HG03575 (cell line): ENCODE data around the gene ATP1A4.
"Not testable (repeated sequence)": the region's sequence is repeated elsewhere in the genome, so short reads cannot be mapped to it uniquely, and the experiment has no call there.

ENCODE experiments used
- ATAC-seq: cut with Tn5 transposase; IDR thresholded peaks from one replicate; pipeline ENCODE4 v1.9.1; 2021; ENCODE audit not compliant: unreplicated experiment, insufficient number of reproducible peaks, low FRiP score; ENCODE audit errors: extremely low read depth

Gene ATP1A4

GRCh38 chr1:160121388-160121787 lies 30.0 kb upstream of the ATP1A4 start:
- no peak for ATAC-seq

- no peak for ATAC-seq
These were observed 28.4 kb upstream of the ATP1A4 start for GRCh38 chr1:160122978-160123495.

- ATAC-seq, result no peak
These were observed 27.7 kb upstream of the ATP1A4 start for GRCh38 chr1:160123726-160124125.

DNA sequence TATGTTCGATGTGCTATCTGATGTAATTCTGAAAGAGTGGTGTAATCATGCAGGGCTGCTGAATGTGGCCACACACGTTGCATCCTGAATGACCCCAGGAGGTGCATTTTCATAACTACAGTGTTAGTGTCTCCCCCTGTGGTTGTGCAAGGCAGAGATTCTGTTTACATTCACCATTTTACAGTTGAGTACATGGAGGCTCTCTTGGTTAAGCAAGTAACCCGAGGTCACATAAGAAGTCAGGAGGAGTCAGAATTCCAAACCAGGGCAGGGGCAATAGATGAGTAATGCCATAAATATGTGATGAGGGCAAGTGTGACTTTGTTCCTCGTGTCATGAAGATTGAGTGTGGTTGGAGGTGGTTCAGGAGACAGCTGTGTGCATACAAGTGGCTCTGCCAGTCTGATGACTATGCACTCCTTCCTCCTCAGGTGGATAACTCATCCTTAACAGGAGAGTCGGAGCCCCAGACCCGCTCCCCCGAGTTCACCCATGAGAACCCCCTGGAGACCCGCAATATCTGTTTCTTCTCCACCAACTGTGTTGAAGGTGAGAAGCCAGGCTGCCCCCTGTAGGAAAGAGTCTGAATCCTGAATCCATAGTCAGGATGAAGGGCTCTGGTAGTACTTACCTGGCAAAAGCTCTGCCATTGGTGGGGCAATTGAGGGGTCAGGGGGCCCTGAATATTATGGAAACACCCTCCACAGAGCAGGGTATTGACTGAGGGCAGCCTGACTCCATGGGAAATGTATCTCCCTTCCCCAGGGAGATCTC lies 26.5 kb upstream of the ATP1A4 start:
- no peak for ATAC-seq

DNA sequence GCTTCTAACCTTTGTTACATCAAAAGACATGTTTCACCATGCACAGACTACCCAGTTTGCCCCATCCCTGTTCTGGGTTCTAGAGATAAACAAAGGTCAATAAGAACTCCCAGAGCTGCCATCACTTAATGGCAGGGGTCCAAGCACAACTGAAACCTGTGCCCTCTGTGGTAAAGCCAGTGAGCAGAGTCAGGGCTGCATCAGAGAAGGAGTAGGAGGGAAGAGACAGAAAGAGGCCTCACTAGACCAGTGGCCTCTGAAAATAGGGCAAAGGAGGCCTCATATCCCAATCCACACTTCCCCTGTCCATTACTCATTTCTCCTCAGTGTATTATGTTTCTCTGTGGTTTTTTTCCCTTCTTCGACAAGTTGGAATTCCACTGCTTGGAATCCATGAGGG lies 25.7 kb upstream of the ATP1A4 start:
- ATAC-seq, result no peak

GRCh38 chr1:160126342-160126741 lies 25.1 kb upstream of the ATP1A4 start:
- not testable (repeated sequence) for ATAC-seq

DNA sequence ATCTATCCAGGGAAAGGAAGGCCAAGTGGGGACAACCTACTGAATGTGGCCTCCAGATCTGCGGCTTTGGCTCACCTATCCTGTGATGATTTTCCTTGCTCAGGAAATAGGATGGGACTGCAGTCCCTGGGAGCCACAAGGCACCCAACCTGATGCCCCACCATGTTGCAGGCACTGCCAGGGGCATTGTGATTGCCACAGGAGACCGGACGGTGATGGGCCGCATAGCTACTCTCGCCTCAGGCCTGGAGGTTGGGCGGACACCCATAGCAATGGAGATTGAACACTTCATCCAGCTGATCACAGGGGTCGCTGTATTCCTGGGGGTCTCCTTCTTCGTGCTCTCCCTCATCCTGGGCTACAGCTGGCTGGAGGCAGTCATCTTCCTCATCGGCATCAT lies 24.0 kb upstream of the ATP1A4 start:
- no peak for ATAC-seq

DNA sequence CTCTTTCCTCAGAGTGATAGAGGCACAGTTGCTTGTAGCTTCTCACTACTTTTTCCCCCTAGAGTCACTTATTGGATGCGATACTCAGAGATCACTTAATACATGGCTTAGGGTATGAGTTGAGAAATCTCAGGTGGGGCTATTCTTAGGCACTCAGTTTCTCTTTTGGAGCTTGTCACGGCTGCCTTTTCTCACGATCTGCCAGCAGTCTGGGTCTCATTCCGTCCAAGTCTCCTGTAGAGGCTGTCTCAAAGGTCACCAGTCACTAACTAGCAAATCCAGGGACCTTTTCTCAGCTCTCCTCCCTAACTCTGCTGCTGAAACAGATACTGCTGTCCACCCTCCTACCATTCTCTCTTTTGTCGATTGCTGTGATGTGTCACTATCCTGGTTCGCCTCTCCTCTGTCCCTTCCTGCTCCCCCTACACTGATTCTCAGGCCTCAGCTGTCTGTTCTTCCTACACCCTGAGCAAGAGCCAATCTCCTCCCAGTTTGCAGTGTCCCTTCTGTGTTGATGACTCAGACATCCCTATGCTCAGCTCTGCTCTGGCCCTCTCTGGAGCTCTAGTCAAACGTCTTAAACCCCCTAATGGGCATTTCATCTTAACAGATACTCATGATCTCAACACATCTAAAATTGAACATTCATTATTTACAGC lies 23.4 kb upstream of the ATP1A4 start:
- ATAC-seq, result no peak

GRCh38 chr1:160128636-160129035 lies 22.8 kb upstream of the ATP1A4 start:
- ATAC-seq, result no peak

DNA sequence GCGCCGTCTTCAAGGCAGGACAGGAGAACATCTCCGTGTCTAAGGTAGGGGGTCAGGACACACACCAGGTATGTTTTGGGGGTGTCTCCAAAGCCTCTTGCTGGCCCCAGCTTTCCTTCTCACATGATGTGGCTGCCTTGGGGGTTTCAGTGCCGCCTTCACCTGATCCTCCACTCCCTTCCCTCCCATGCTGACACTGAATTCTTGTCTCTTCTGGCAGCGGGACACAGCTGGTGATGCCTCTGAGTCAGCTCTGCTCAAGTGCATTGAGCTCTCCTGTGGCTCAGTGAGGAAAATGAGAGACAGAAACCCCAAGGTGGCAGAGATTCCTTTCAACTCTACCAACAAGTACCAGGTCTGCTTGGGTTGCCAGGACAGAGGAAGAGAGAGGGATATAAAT lies 22.4 kb upstream of the ATP1A4 start:
- no peak for ATAC-seq

DNA sequence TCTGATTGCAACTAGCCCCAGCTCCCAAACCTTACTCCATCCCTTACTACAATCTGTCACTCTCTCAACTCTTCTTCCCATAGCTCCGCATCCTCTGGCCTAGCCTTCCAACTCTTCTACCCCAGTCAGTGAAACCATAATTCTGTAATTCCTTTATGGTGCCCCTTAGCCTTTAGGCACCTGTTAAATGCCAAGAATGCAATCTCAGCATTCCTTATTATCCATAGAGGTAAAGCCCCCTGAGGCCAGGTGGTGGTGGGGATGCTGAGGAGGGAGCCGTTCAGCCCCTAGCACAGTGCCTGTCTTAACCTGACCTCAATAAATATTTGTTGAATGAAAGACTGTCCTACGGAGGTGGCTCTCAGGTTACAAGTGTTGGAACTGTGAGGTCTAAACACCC lies 21.8 kb upstream of the ATP1A4 start:
- no peak for ATAC-seq

DNA sequence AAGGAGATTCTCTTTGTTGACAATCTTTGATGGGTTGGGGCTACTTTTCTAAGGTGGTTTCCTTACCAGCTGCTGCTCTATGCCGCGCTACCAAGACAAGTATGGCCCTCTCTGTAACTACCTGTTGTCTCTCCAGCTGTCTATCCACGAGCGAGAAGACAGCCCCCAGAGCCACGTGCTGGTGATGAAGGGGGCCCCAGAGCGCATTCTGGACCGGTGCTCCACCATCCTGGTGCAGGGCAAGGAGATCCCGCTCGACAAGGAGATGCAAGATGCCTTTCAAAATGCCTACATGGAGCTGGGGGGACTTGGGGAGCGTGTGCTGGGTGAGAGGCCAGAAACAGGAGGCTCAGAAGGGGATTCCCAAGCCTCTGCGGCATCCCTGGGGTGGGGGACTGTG lies 21.4 kb upstream of the ATP1A4 start:
- ATAC-seq, result no peak

DNA sequence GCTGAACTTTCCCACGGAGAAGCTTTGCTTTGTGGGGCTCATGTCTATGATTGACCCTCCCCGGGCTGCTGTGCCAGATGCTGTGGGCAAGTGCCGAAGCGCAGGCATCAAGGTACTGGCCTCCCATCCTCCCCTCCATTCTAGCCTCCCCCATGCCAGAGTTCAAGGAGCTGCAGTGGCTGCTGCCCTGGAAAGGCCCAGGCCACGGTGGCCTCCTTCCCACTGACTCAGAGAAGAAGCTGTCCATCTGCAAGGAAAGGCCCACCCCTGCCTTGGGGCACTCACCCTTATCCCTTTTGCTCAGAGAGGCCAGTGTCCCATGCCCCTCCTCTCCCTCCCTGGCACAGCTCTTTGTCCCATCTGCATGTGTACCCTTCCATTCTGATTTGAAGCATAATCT lies 20.9 kb upstream of the ATP1A4 start:
- no peak for ATAC-seq

DNA sequence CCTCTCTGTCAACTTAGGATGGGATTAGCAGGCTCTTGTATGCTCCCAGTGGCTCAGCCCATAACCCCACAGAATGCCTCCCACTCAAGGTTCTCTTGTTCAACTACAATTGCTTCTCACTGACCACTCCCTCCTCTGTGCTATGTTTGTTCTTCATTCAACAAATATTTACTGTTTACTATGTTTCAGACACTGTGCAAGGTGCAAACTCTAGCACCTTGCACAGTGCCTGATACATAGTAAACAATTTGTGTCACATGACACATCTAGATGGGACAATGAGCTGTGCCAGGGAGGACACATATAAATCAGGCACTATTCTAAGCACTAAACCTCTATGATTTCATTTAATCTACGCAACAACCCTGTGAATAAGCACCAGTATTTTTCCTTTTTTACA lies 20.5 kb upstream of the ATP1A4 start:
- no peak for ATAC-seq

DNA sequence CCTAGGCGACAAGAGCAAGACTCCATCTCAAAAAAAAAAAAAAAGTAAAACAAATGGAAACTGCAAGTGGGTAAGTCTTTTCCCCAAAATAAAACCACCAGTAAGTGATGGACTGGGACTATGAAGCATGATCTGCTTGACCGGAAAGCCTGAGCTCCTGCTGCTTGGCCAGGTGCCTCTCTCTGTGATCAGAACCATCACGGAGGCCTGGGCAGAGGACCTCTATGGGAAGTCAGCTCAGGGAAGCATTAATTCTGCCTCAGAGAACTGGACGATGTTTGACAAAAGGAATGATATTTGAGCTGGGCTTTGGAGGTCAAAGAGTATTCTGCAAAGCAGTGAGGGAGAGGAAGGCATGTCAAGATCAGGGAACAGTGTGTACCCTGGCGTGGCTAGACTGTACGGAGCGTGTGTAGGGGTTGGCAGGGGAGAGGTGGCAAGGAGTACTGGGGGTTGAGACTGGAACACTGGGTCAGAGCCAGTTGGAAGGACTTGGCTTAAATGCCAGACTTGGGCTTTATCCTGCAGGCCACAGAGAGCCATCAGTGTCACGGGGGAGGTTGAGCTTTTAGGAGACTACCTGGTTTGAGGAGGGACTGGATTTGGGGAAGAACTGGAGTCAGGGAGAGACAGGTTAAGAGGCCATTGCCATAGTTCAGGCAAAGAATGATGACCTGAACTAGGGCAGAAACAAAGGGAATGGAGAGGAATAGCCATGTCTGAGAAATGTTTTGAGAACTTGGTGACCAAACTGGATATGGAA lies 19.4 kb upstream of the ATP1A4 start:
- ATAC-seq, result no peak

DNA sequence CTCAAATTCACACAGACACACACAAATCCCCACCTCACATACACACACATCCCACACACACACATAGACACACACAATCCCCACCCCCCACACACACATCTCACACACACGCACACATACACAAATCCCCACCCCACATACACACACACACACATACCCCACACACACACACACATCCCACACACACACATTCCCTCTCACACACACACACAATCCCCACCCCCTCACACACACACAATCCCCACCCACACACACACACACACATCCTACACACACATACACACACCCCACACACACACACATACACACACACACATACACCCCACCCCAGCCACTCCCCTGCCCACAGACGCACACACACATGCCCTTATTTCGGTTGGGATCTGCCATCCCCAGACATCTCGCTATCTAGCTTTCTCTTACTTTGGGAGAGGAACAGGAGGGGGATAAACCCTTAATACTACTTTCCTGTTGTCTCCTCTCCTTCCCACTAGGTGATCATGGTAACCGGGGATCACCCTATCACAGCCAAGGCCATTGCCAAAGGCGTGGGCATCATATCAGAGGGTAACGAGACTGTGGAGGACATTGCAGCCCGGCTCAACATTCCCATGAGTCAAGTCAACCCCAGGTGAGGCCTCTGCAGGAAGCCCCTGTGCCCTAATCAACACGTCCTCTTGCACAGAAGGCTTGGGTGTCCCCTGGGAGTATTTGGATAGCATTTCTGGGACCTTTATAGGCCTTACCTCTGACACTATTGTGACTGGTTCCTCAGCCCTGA lies 17.2 kb upstream of the ATP1A4 start:
- ATAC-seq, result no peak

DNA sequence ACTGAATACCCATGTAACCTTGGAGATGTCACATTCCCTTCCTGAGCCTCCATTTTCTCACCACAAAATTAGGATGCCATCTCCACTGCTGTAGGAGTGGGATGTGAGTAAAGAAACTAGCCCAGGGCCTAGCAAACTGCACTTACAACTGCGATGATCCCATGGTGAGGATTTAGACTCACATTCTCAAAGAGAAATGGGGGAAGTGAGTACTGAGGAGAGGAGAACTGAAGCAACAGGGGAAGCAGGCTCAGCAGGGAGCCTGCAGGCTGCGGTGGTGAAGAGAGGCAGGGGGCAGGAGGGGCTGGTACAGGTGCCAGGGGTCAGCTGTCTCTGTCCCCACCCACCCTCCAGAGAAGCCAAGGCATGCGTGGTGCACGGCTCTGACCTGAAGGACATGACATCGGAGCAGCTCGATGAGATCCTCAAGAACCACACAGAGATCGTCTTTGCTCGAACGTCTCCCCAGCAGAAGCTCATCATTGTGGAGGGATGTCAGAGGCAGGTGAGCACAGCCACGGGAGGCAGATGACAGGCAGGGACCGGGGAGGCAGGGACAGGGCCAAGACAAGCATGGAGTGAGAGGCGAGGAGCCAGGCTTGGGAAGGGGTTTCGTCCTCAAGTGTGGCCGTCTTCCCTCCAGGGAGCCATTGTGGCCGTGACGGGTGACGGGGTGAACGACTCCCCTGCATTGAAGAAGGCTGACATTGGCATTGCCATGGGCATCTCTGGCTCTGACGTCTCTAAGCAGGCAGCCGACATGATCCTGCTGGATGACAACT lies 16.4 kb upstream of the ATP1A4 start:
- no peak for ATAC-seq

DNA sequence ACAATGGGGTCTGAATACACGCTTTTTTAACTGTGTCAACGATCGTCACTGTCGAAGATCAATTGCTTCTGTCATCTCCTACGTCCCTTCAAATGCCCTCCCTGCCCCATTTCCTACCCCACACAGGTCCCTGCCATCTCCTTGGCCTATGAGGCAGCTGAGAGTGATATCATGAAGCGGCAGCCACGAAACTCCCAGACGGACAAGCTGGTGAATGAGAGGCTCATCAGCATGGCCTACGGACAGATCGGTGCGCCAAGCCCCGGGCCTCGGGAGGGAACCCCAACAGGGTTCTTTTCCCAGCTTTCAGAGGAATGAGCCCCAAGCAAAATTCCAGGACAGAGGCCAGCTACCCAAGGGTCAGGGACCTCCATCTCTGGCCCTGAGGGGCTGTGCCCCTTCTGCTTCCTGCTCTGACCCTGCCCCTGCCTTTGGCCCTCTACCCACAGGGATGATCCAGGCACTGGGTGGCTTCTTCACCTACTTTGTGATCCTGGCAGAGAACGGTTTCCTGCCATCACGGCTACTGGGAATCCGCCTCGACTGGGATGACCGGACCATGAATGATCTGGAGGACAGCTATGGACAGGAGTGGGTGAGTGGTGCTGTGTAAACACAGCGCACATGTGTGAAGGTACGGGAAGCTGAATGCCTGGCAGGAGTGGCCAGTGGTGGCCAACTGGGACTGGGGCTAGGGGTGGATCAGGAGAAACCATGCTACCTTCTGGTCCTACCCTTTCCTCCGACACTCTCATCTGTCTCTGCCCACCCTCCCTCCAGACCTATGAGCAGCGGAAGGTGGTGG lies 15.1 kb upstream of the ATP1A4 start:
- no peak for ATAC-seq
